NK-92 treated with Interleukin-12 subunit alpha and Interleukin-12 subunit beta, amount 100 ng/mL, for 24 hours (cell line): Measurements from ENCODE around the gene LEPR.

ENCODE experiments used
- DNase-seq: peaks from one replicate; lab custom pipeline; 2025; lab: John Stamatoyannopoulos, UW

LEPR gene

DNA sequence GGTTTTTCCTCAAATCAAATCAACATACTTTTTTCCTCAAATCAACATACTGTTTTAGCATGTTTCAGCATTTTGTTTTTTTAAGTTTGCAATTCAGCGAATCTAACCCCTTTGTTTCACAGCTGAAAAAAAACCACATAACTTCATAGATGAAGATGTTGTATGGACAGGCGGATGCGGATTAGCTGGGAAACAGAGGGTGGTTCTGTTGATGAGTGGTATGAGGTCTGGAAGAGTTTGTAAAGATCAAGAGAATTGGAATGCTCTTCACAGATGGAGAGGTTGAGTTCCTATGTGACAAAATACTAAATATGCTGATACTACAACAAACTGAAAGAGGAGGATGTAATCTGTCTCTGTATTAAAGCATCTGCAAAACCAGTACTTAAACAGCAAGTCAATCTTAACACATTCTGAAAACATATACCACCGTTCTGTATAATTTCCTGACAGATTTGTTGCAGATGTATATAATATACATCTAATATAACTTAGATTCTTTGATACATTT lies 10.6 kb upstream of the LEPR start:
- DNase-seq, result no peak

DNA sequence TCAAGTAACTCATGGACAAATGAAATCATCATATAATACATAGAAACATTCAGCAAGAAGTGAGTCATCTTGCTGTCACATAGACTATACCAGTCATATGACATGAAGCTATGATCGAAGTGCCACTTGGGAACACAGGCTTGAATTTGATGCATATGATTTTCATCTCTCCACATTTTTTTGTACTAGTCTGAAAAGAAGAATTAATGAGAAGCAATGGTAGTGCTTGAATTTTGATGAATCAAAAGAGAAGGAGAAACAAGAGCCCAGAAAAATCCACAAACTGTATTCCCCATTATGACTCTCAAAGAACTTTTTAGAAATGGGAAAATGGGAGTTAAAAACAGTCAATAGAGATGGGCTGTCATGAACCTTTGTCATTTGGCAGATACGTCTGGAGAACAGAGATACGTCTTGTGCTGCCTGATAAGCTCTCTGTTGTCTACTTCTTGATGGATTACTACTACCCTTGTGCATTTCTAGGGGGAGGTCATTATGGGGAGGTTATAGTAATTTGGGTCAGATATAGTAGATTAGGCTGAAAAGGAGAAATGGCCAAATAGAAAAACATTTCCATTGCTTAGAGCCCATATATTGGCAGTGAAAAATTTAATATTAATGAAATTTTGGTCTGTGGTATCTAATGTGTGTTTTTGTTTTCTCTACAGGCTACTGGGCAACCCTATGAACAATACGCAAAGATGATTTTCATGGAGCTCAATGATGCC lies 8.0 kb upstream of the LEPR start:
- no peak for DNase-seq

DNA sequence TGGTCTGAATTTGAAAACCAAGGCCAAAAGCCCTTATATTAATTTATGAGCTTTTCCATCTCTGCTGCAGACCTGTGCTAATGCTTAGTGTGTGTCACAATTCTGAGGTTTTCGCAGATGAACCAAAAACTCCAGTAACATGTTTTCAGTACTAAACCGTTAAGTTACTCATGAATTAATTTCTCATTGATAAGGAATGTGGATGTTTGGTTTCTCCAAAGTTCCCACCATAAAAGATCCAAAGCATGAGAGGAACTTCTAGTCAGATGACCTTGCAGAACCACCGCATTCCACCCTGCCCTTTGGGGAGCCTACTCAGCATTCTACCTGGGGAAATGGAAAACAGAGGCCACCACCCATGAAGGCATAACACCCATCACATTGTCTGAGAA lies 7.5 kb upstream of the LEPR start:
- DNase-seq, result no peak

- DNase-seq, result no peak
Measured at GRCh38 chr1:65414538-65414937, 5.9 kb upstream of the LEPR start.

GRCh38 chr1:65416767-65417166 lies 3.7 kb upstream of the LEPR start:
- no peak for DNase-seq

DNA sequence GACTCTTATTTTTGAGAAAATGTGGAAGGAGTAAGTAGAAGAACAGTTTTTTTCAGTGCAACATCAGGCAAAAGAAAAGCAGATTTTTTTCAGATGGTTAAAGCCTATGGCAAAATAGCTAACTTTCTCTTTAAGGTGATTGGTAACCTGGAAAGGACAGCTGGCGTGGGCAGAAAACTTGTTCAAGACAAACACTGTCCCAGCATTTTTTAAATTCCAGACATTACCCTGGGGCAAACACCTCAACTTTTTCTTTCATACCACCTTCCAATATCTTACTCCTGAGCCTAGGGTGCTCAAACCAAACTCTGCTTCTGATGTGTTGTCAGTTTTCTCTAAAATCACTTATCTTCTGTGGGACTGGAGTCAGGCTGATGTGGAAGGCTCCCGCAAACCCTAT lies 2.7 kb upstream of the LEPR start:
- DNase-seq, result no peak

DNA sequence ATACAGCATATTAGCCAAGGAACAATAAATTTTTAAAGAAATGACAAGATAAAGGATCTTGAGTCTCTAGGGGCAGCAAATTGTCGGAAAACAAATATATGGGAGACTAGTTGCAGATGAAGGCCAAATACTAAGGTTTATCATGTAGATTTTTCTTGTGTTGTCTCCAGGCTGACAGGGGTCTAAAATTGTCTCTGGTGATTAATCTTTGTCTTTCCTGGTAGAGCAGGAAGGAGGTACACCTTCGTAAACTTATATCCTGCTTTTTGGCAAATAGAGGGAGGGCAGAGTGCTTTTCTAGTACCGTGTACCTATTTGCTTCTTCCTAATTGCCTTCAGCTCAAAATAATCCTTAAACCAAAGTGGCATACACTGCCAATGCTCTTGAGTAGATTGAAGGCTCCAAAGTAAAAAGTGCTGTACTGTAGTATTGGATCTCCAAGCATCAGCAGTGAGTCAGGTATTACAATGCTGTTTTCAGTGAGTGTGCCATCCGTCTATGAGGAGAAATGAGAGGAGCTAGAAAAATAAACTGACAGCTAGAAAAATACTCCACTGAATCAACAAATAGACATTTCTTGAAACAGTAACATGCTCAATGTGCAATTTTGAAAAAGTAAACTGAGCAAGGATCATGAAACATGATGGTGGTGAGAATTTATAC lies 1.8 kb upstream of the LEPR start:
- no peak for DNase-seq

- peak; percentile 97 for DNase-seq
Measured at GRCh38 chr1:65419681-65420589, 533 bp upstream of the LEPR start.

DNA sequence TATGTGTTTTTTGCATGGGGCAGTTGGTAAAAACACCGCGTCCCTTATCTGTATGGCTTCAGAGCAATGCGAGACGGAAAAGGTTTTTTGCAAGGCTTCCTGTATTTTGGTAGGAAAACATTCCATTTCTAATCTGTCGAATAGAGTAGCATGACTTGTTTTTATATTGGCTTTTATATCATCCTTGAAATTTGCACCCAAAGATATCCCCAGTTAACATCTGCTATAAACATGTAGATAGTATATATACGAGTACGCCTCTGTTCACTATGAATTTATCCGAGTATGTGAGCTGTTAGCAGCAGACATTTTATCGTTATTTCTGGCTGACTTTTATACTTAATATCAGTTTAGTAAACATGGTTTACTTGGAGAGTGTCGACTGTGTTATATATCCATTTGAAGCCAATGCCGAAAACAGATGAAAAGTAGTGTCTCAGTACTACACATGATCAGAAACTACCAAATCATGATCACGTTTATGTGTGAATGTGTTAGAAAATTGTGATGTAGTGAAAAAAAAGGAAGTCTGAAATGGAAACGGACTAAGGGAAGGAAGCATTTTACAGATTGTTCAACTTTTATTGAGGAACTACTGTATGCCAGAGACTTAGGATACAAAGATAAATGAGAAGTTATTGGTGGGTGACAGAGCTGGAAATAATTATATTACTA lies 1.0 kb downstream of the LEPR start:
- no peak for DNase-seq

DNA sequence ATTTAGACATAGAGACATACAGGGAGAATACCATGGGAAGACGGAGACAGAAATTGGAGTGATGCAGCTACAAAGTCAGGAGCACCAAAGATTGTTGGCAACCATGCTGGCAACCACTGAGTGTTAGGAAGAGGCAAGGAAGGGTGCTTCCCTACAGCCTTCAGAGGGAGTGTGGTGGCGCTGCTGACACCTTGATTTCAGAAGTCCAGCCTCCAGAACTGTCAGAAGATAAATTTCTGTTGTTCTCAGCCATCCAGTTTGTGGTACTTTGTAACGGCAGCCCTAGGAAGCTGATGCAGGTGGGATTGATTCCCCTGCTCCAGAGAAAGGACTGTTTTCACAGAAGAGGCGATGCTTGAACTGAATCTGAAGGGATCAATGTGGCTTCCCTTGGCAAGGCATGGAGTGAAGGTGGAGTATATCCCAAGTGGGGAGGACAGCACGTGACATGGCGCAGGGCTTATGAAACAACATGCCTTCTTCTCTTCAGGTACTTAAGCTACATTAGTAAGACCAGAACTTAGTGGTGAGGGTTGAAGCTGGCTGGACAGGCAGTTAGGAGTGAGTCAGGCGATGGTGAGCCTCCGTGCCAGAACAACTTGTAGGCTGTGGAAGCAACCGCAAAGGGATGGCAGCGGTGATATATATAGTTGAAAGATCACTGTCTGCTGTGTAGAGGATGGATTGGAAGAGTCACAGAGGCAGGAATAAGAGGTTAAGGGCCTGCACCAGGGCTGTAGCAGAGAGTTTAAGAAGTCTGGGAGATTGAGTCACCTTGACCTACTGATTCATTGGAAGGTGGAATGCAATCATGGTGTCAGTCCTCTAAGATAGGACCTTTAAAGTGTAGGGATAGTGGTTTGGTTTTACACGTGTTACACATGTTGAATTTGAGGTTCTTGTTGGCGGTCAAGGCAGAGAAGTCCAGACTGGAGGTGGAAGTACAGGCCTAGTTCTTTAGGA lies 2.1 kb downstream of the LEPR start:
- no peak for DNase-seq

GRCh38 chr1:65423884-65424572 lies 3.6 kb downstream of the LEPR start:
- DNase-seq, result no peak

GRCh38 chr1:65424573-65424889 lies 4.1 kb downstream of the LEPR start:
- DNase-seq, result no peak

DNA sequence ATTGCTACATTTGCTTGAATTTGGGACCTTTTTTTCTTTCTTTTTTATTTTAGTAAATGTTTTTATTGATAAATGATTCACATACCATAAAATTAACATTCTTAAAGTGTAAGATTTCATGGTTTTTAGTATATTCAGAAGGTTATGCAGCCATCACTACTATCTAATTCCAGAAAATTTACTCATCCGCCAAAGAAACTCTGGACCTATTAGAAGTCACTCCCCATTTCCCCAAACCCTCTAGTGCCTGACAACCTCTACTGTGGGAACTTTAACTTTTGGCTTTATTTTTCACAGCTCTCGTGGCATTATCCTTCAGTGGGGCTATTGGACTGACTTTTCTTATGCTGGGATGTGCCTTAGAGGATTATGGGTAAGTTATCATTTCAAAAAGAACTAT lies 4.5 kb downstream of the LEPR start:
- DNase-seq, result no peak

- no peak for DNase-seq
Measured at GRCh38 chr1:65425697-65426096, 5.2 kb downstream of the LEPR start.

DNA sequence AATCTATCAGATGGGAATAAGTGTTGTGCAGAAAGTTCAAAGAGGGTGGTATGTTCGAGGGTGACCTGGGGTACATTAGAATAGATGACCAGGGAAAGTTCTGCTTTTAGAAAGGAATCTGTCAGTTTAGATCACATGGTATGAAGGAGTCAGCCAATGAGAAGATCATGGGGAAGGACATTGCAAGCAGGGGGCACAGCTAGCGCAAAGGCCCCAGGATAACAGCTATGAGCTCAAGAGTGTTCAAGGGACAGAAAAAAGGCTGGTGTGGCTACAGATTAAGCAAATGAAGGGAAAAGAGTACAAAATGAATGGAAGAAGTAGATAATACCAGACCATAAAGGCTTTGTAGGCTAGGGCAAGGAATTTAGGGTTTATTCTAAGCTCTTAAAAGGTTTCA lies 8.6 kb downstream of the LEPR start:
- DNase-seq, result no peak

GRCh38 chr1:65429806-65430205 lies 9.3 kb downstream of the LEPR start:
- no peak for DNase-seq

GRCh38 chr1:65431111-65431705 lies 10.7 kb downstream of the LEPR start:
- DNase-seq, result no peak

DNA sequence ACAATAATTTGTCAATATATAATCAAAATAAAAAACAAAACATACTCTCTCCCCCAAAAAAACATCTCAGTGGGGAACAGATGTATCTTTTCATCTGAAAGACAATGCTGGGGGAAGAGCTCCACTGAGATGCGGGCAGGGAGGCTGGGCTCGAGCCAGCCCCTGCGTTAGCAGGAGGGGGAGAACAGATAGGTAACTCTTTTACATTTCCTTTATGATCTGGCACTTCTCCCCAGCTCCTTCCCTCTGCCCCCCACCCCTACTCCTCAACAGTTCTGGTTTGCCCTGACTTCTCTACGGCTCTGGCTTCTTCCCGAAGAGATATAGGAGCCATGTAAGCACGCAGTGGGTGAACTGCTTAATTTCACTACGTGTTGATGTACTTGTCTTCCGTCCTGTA lies 12.4 kb downstream of the LEPR start:
- no peak for DNase-seq

- DNase-seq, result no peak
Measured at GRCh38 chr1:65434255-65434654, 13.8 kb downstream of the LEPR start.

GRCh38 chr1:65434760-65435159 lies 14.3 kb downstream of the LEPR start:
- no peak for DNase-seq
